HG03159 (cell line): ENCODE results near the gene TUFM.
A peak's percentile ranks its signal among the peaks of the same experiment; 100 is the strongest.
"Not testable (repeated sequence)": the region's sequence is repeated elsewhere in the genome, so short reads cannot be mapped to it uniquely, and the experiment has no call there.

Source experiments
- ATAC-seq: cut with Tn5 transposase; IDR thresholded peaks from one replicate; pipeline ENCODE4 v1.9.1; 2021; ENCODE audit warnings: mild to moderate bottlenecking, moderate library complexity; ENCODE audit not compliant: unreplicated experiment

TUFM gene

GRCh38 chr16:28839004-28839639, 7.0 kb downstream of the TUFM start:
- ATAC-seq: no peak

- ATAC-seq: no peak
These were observed 7.6 kb downstream of the TUFM start for GRCh38 chr16:28838558-28838918.

GRCh38 chr16:28837672-28838557, 8.2 kb downstream of the TUFM start:
- no peak for ATAC-seq

GRCh38 chr16:28836761-28837064, 9.4 kb downstream of the TUFM start:
- no peak for ATAC-seq

- no peak for ATAC-seq
These were observed 10.0 kb downstream of the TUFM start for GRCh38 chr16:28835864-28836760.

GRCh38 chr16:28834873-28835863, 11.0 kb downstream of the TUFM start:
- no peak for ATAC-seq

GRCh38 chr16:28834349-28834748, 11.8 kb downstream of the TUFM start:
- no peak for ATAC-seq

- ATAC-seq: no peak
These were observed 15.6 kb downstream of the TUFM start for GRCh38 chr16:28830531-28830930.

- ATAC-seq: no peak
These were observed 16.4 kb downstream of the TUFM start for GRCh38 chr16:28829747-28830146.

GRCh38 chr16:28826141-28826540, 20.0 kb downstream of the TUFM start:
- ATAC-seq: no peak

- no peak for ATAC-seq
These were observed 21.5 kb downstream of the TUFM start for GRCh38 chr16:28824717-28824973.

GRCh38 chr16:28823873-28824716, 22.1 kb downstream of the TUFM start:
- ATAC-seq: peak; percentile 51

GRCh38 chr16:28823291-28823872, 22.8 kb downstream of the TUFM start:
- ATAC-seq: no peak

- ATAC-seq: peak; percentile 54
These were observed 23.4 kb downstream of the TUFM start, which contains the start of gene ATXN2L for GRCh38 chr16:28822520-28823290. TSS of gene ATXN2L (plus strand) at chr16:28822999. CDS start at chr16:28823260, 261 bp downstream.

- ATAC-seq: no peak
These were observed 24.2 kb downstream of the TUFM start for GRCh38 chr16:28821874-28822519.

- not testable (repeated sequence) for ATAC-seq
These were observed 25.6 kb downstream of the TUFM start for GRCh38 chr16:28820546-28820945.

GRCh38 chr16:28820016-28820415, 26.1 kb downstream of the TUFM start:
- ATAC-seq: no peak
